C4-2B (cell line): ENCODE data around the gene G6PC2.

Experiments
- H3K27ac ChIP-seq: fragments of 450-650 bp; 2 replicates; pipeline ENCODE4 v1.5.1; 2017
- CTCF ChIP-seq: fragments of 450-650 bp; conservative IDR thresholded peaks from 2 replicates; pipeline ENCODE4 v1.5.1; 2017; ENCODE audit warnings: mild to moderate bottlenecking
- ZFX ChIP-seq: fragments of 450-650 bp; IDR thresholded peaks from 2 replicates; pipeline ENCODE4 v1.6.1; 2017

Gene G6PC2

GRCh38 chr2:168951871-168952270 is 50.8 kb downstream of the G6PC2 start:
- TF ChIP-seq ZFX = no peak
- TF ChIP-seq CTCF = no peak

DNA sequence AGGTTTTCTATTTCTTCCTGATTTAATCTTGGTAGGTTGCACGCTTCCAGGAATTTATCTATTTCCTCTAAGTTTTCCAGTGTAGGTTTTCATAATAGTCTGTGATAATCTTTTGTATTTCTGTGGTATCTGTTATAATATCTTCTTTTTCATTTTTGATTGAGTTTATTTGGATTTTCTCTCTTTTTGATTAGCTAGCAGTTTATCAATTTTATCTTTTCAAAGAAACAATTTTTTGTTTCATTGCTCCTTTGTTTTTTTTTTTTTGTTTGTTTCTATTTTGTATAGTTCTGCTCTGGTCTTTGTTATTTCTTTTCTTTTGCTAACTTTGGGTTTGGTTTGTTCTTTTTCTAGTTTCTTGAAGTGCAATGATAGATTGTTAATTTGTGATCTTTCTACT is 51.3 kb downstream of the G6PC2 start:
- H3K27ac ChIP-seq = no peak overlapping the region

More at GRCh38 chr2:168951871-168952270, 50.8 kb downstream of the G6PC2 start:
- H3K27ac ChIP-seq = no peak overlapping the region

DNA sequence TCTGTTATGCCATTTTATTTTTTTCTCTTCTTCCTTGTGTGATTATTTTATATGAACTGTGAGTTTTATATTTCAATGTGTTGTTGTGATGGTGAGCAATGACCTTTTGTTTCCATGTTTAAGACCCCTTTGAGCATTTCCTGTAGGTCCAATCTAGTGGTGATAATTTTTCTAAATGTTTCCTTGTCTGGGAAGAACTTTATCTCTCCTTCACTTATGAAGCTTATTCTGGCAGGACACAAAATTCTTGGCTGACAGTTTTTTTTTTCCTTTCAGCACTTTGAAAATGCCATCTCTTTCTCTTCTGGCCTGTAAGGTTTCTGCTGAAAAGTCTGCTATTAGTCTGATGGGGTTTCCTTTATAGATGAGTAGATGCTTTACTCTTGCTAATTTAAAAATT is 53.2 kb downstream of the G6PC2 start:
- no peak overlapping the region for H3K27ac ChIP-seq
- TF ChIP-seq ZFX = no peak
- TF ChIP-seq CTCF = no peak

More for the DNA sequence above, 51.3 kb downstream of the G6PC2 start:
- TF ChIP-seq CTCF (no peak), ZFX (no peak)

DNA sequence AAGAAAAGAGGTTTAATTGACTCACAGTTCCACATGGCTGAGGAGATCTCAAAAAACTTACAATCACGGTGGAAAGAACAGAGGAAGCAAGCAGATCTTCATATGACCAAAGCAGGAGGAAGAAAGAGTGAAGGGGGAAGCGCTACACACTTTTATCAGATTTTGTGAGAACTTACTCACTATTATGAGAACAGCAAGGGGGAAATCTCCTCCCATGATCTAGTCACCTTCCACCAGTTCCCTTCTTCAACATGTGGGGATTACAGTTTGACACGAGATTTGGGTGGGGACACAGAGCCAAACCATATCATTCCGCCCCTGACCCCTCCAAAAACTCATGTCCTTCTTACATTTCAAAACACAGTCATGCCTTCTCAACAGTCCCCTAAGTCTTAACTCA is 54.2 kb downstream of the G6PC2 start:
- no peak overlapping the region for H3K27ac ChIP-seq
- TF ChIP-seq CTCF (no peak), ZFX (no peak)

GRCh38 chr2:168956392-168956791 is 55.3 kb downstream of the G6PC2 start:
- TF ChIP-seq ZFX (no peak), CTCF (no peak)
- no peak overlapping the region for H3K27ac ChIP-seq
